H9 (cell line): ENCODE measurements around the gene ZGRF1. TPM values are rescaled to one million over a fixed set of nuclear protein-coding genes. Genes with fewer than 3 reads are reported as not detected.
A peak's percentile ranks its signal among the peaks of the same experiment; 100 is the strongest.

Experiments used
- DNase-seq: peaks from one replicate; pipeline ENCODE4 v3.0.0-alpha.2; 2017
- H2AFZ ChIP-seq: one replicate; pipeline ENCODE4 v1.6.1; 2013; ENCODE audit warnings: mild to moderate bottlenecking, low read length, control low read depth, moderate library complexity
- H2AK5ac ChIP-seq: 2 replicates; pipeline ENCODE4 v1.6.1; 2013; ENCODE audit warnings: low read length, control low read depth, mixed read lengths; ENCODE audit not compliant: insufficient read length
- H2BK120ac ChIP-seq: one replicate; pipeline ENCODE4 v1.6.1; 2013; ENCODE audit warnings: low read depth, mild to moderate bottlenecking, low read length, control low read depth, inconsistent platforms; ENCODE audit not compliant: poor library complexity, severe bottlenecking
- H2BK12ac ChIP-seq: 2 replicates; pipeline ENCODE4 v1.6.1; 2013; ENCODE audit warnings: low read length, control low read depth, mixed read lengths, low read depth; ENCODE audit not compliant: insufficient read length
- H2BK15ac ChIP-seq: 2 replicates; pipeline ENCODE4 v1.6.1; 2013; ENCODE audit warnings: low read depth, low read length, control low read depth
- H2BK20ac ChIP-seq: one replicate; pipeline ENCODE4 v1.6.1; 2013; ENCODE audit warnings: low read depth, mild to moderate bottlenecking, low read length, control low read depth, inconsistent platforms; ENCODE audit not compliant: poor library complexity, severe bottlenecking
- H2BK5ac ChIP-seq: 2 replicates; pipeline ENCODE4 v1.6.1; 2013; ENCODE audit warnings: low read length, control low read depth, mixed read lengths; ENCODE audit not compliant: insufficient read length
- H3K14ac ChIP-seq: 2 replicates; pipeline ENCODE4 v1.6.1; 2013; ENCODE audit warnings: low read length, control low read depth; ENCODE audit not compliant: insufficient read depth
- H3K18ac ChIP-seq: 2 replicates; pipeline ENCODE4 v1.6.1; 2013; ENCODE audit warnings: low read depth, mild to moderate bottlenecking, mixed read lengths, low read length, control low read depth; ENCODE audit not compliant: insufficient read length
- H3K23ac ChIP-seq: 2 replicates; pipeline ENCODE4 v1.6.1; 2013; ENCODE audit warnings: low read length, control low read depth, mixed read lengths, low read depth; ENCODE audit not compliant: insufficient read length
- H3K23me2 ChIP-seq: 2 replicates; pipeline ENCODE4 v1.6.1; 2013; ENCODE audit warnings: low read depth, mild to moderate bottlenecking, mixed read lengths, low read length, control low read depth; ENCODE audit not compliant: insufficient read length, poor library complexity, severe bottlenecking
- H3K27ac ChIP-seq: 2 replicates; pipeline ENCODE4 v1.5.1; 2013; ENCODE audit warnings: low read length, control low read depth, mixed read lengths, low read depth; ENCODE audit not compliant: insufficient read length
- H3K27me3 ChIP-seq: 2 replicates; pipeline ENCODE4 v1.6.1; 2013; ENCODE audit warnings: low read length, control low read depth, inconsistent platforms; ENCODE audit not compliant: insufficient read depth
- H3K4ac ChIP-seq: 2 replicates; pipeline ENCODE4 v1.6.1; 2013; ENCODE audit warnings: low read depth, mild to moderate bottlenecking, control low read depth, inconsistent platforms, low read length, moderate library complexity
- H3K4me1 ChIP-seq: 2 replicates; pipeline ENCODE4 v1.6.1; 2013; ENCODE audit warnings: low read length, control low read depth, inconsistent platforms; ENCODE audit not compliant: insufficient read depth
- H3K4me2 ChIP-seq: 2 replicates; pipeline ENCODE4 v1.6.1; 2013; ENCODE audit warnings: low read length, control low read depth, mixed read lengths; ENCODE audit not compliant: insufficient read length, insufficient read depth
- H3K56ac ChIP-seq: 2 replicates; pipeline ENCODE4 v1.6.1; 2013; ENCODE audit warnings: low read depth, mild to moderate bottlenecking, mixed read lengths, low read length, control low read depth; ENCODE audit not compliant: insufficient read length
- H3K79me1 ChIP-seq: 2 replicates; pipeline ENCODE4 v1.6.1; 2013; ENCODE audit warnings: low read depth, mild to moderate bottlenecking, moderate library complexity, low read length, control low read depth, inconsistent platforms; ENCODE audit not compliant: insufficient read depth, poor library complexity, severe bottlenecking
- H3K79me2 ChIP-seq: 2 replicates; pipeline ENCODE4 v1.6.1; 2013; ENCODE audit warnings: low read length, control low read depth, inconsistent platforms; ENCODE audit not compliant: insufficient read depth
- H3K9ac ChIP-seq: 2 replicates; pipeline ENCODE4 v1.6.1; 2013; ENCODE audit warnings: low read length, control low read depth, mixed read lengths; ENCODE audit not compliant: insufficient read length; ENCODE audit errors: extremely low read depth
- H3K9me3 ChIP-seq: one replicate; pipeline ENCODE4 v1.6.1; 2013; ENCODE audit warnings: low read depth, low read length, inconsistent platforms; ENCODE audit not compliant: control insufficient read depth
- H3T11ph ChIP-seq: one replicate; pipeline ENCODE4 v1.6.1; 2013; ENCODE audit warnings: mild to moderate bottlenecking, low read length, control low read depth, inconsistent platforms
- H4K20me1 ChIP-seq: one replicate; pipeline ENCODE4 v1.6.1; 2013; ENCODE audit not compliant: control insufficient read depth, insufficient read length, insufficient read depth
- H4K5ac ChIP-seq: 2 replicates; pipeline ENCODE4 v1.6.1; 2013; ENCODE audit warnings: low read depth, mild to moderate bottlenecking, mixed read lengths, low read length, control low read depth; ENCODE audit not compliant: insufficient read length
- H4K8ac ChIP-seq: replicated peaks from 2 replicates; pipeline ENCODE4 v1.6.1; 2013; ENCODE audit warnings: low read length, control low read depth, mixed read lengths, low read depth; ENCODE audit not compliant: insufficient read length
- H4K91ac ChIP-seq: 2 replicates; pipeline ENCODE4 v1.6.1; 2013; ENCODE audit warnings: low read depth, mild to moderate bottlenecking, moderate library complexity, mixed read lengths, low read length, control low read depth; ENCODE audit not compliant: insufficient read length
- H3K27ac Mint-ChIP-seq, 3 experiments: 2 replicates in 2 of 3; 3 replicates in 1 of 3; pipeline ENCODE4 v1.8.0; 2020 to 2021; ENCODE audit warnings: mixed read lengths in 3 of 3, mild to moderate bottlenecking in 1 of 3, moderate library complexity in 1 of 3
- H3K27me3 Mint-ChIP-seq: 2 replicates; pipeline ENCODE4 v1.8.0; 2021; ENCODE audit warnings: low read depth, mild to moderate bottlenecking, moderate library complexity, mixed read lengths
- H3K36me3 Mint-ChIP-seq, 3 experiments: 2 replicates in 2 of 3; 3 replicates in 1 of 3; pipeline ENCODE4 v1.8.0; 2020 to 2021; ENCODE audit warnings: low read depth in 3 of 3, mixed read lengths in 3 of 3; ENCODE audit not compliant: insufficient read depth in 1 of 3
- H3K4me1 Mint-ChIP-seq, 2 experiments: 2 replicates each; pipeline ENCODE4 v1.8.0; 2020; ENCODE audit warnings: mixed read lengths in 2 of 2
- H3K4me3 Mint-ChIP-seq, 2 experiments: 2 replicates in 1 of 2; 3 replicates in 1 of 2; pipeline ENCODE4 v1.8.0; 2020 to 2021; ENCODE audit warnings: mild to moderate bottlenecking in 2 of 2, mixed read lengths in 2 of 2, moderate library complexity in 1 of 2
- H3K9me3 Mint-ChIP-seq, 2 experiments: 2 replicates in 1 of 2; 3 replicates in 1 of 2; pipeline ENCODE4 v1.8.0; 2020; ENCODE audit warnings: mild to moderate bottlenecking in 2 of 2, mixed read lengths in 2 of 2, moderate library complexity in 1 of 2
- WGBS: extraction: QIAGEN DNeasy Blood & Tissue Kit; methylation state at CpG from one replicate; pipeline ENCODE4 v1.1.7; 2013; ENCODE audit warnings: missing lambda C conversion rate, low lambda C conversion rate, mixed read lengths; ENCODE audit not compliant: insufficient read length; ENCODE audit errors: extremely low coverage; 5-methylcytosine and 5-hydroxymethylcytosine counted together
- total RNA-seq: library from RNA; stranded (reverse); gene quantifications from 2 replicates; pipeline ENCODE4 v1.2.1, GENCODE V29; 2021
- TF ChIP-seq, protein P1 (sequence below): fragments of 200-600 bp; sonication (generic); conservative IDR thresholded peaks from 3 replicates; pipeline ENCODE4 v1.8.0; 2021; ENCODE audit warnings: antibody characterized with exemption, mild to moderate bottlenecking

ZGRF1 gene
- total RNA-seq, 1 experiment from 2014 or later: 38.3 TPM

GRCh38 chr4:112633477-112634235, 3.1 kb downstream of the ZGRF1 start:
- Histone ChIP-seq H2BK120ac (no peak overlapping the region), H3K9ac (no peak overlapping the region), H3K23ac (no peak overlapping the region), H4K20me1 (no peaks in the 10 kb centered on the region), H2AFZ (no peak overlapping the region), H3K23me2 (no peaks in the 10 kb centered on the region), H3K18ac (no peak overlapping the region), H2BK12ac (no peak overlapping the region), H3K14ac (no peak overlapping the region), H4K5ac (no peak overlapping the region), H3K4ac (no peak overlapping the region), H2BK20ac (no peak overlapping the region), H2BK15ac (no peak overlapping the region), H2BK5ac (no peak overlapping the region), H3K79me2 (peaks cover 5% of the 10 kb centered on the region; the same call in 1 of the 2 replicates), H4K8ac (no peak overlapping the region), H3T11ph (no peak overlapping the region), H2AK5ac (no peak overlapping the region), H3K56ac (no peak overlapping the region), H3K4me2 (no peak overlapping the region), H3K27me3 (no peaks in the 10 kb centered on the region), H3K27ac (no peak overlapping the region), H3K9me3 (no peaks in the 10 kb centered on the region), H3K4me1 (no peaks in the 10 kb centered on the region), H3K79me1 (peaks cover 7% of the 10 kb centered on the region), H4K91ac (no peak overlapping the region)
- Mint-ChIP-seq H3K4me1 (peaks cover 11 to 14% of the 10 kb centered on the region in 2 experiments), H3K4me3 (no peak overlapping the region), H3K9me3 (no peaks in the 10 kb centered on the region), H3K27ac (peak overlapping the region in 1 of 3 experiments; percentile 52; a peak in 2 of 7 replicates), H3K36me3 (peaks cover 7 to 17% (median 12%) of the 10 kb centered on the region in 3 experiments; a peak in 6 of 7 replicates), H3K27me3 (no peaks in the 10 kb centered on the region)
- WGBS: no CpG with 5 or more reads among the region's 4 CpGs
- no peak for DNase-seq
- TF ChIP-seq, protein P1, sequence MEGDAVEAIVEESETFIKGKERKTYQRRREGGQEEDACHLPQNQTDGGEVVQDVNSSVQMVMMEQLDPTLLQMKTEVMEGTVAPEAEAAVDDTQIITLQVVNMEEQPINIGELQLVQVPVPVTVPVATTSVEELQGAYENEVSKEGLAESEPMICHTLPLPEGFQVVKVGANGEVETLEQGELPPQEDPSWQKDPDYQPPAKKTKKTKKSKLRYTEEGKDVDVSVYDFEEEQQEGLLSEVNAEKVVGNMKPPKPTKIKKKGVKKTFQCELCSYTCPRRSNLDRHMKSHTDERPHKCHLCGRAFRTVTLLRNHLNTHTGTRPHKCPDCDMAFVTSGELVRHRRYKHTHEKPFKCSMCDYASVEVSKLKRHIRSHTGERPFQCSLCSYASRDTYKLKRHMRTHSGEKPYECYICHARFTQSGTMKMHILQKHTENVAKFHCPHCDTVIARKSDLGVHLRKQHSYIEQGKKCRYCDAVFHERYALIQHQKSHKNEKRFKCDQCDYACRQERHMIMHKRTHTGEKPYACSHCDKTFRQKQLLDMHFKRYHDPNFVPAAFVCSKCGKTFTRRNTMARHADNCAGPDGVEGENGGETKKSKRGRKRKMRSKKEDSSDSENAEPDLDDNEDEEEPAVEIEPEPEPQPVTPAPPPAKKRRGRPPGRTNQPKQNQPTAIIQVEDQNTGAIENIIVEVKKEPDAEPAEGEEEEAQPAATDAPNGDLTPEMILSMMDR: peak; percentile 77
